HCT116 (cell line): ENCODE measurements around the gene LRCH1. TPM values are rescaled to one million over a fixed set of nuclear protein-coding genes. Genes with fewer than 3 reads are reported as not detected.

ENCODE experiments used
- ATAC-seq: fragments of 200-7000 bp; cut with Tn5 transposase; 2 replicates; pipeline ENCODE4 v1.9.1; 2020; ENCODE audit warnings: mild to moderate bottlenecking, moderate library complexity
- BruUV-seq: library from RNA; stranded (reverse); fragments of 400-500 nt; replicated peaks from 2 replicates; lab custom pipeline; 2021; lab: Mats Ljungman, UMichigan
- CTCF ChIA-PET: fragments of 300-600 bp; sonication (Branson Sonifier 250); formaldehyde crosslinking; loops from one replicate; lab custom pipeline; 2021; ENCODE audit warnings: antibody characterized with exemption; lab: Charles Lee
- POLR2A ChIA-PET: fragments of 300-600, 350-600 bp; sonication (Branson Sonifier 250); formaldehyde crosslinking; loops from one replicate; lab custom pipeline; 2021; ENCODE audit warnings: antibody characterized with exemption; lab: Charles Lee
- RAD21 ChIA-PET, 2 experiments: fragments of 300-600 bp; sonication (Branson Sonifier 250); formaldehyde crosslinking; loops; one replicate each; lab custom pipeline; 2023; ENCODE audit warnings: low total read pairs in 2 of 2; ENCODE audit not compliant: uncharacterized antibody in 2 of 2, unreplicated experiment in 2 of 2, low non-redundant PET in 1 of 2; lab: Charles Lee
- DNase-seq: peaks from one replicate; pipeline ENCODE4 v3.0.0-alpha.2; 2010; ENCODE audit warnings: low read depth, low spot score
- H2AFZ ChIP-seq: fragments of 200-600 bp; shearing (Covaris generic), sonication (generic); 2 replicates; pipeline ENCODE4 v1.6.1; 2017; ENCODE audit warnings: low read depth, mixed run types, mixed read lengths, antibody characterized with exemption, low read length; ENCODE audit not compliant: poor library complexity, severe bottlenecking
- H3K27ac ChIP-seq: 2 replicates; pipeline ENCODE4 v1.5.1; 2012; ENCODE audit warnings: low read depth, low read length
- H3K27me3 ChIP-seq: fragments of 200-600 bp; sonication (generic); 2 replicates; pipeline ENCODE4 v1.6.1; 2016; ENCODE audit warnings: mixed run types, low read length, mixed read lengths; ENCODE audit not compliant: insufficient read depth
- H3K36me3 ChIP-seq, 2 experiments: fragments of 200-500 bp in 1 of 2; fragments of 200-600 bp in 1 of 2; sonication (Bioruptor generic) in 1 of 2; sonication (generic) in 1 of 2; 2 replicates each; pipeline versions ENCODE4 v1.5.1 to v1.6.1; 2014 to 2016; ENCODE audit warnings: low read length in 2 of 2, inconsistent platforms in 1 of 2, mixed read lengths in 1 of 2, mixed run types in 1 of 2; ENCODE audit not compliant: insufficient read depth in 2 of 2, control insufficient read depth in 1 of 2
- H3K4me1 ChIP-seq, 2 experiments: fragments of 200-600 bp in 1 of 2; sonication (generic) in 1 of 2; 2 replicates each; pipeline versions ENCODE4 v1.5.1 to v1.6.1; 2012 to 2017; ENCODE audit warnings: low read length in 2 of 2, inconsistent platforms in 1 of 2, mild to moderate bottlenecking in 1 of 2, mixed read lengths in 1 of 2, mixed run types in 1 of 2, moderate library complexity in 1 of 2; ENCODE audit not compliant: insufficient read depth in 2 of 2, control insufficient read depth in 1 of 2
- H3K4me2 ChIP-seq: fragments of 200-600 bp; sonication (generic); 2 replicates; pipeline ENCODE4 v1.6.1; 2017; ENCODE audit warnings: mixed run types, low read length, mixed read lengths
- H3K4me3 ChIP-seq, 2 experiments: fragments of 200-600 bp in 1 of 2; sonication (generic) in 1 of 2; replicated peaks in 1 of 2; 2 replicates each; pipeline ENCODE4 v1.5.1; 2011 to 2016; ENCODE audit warnings: low read length in 2 of 2, control low read depth in 1 of 2, low read depth in 1 of 2, mild to moderate bottlenecking in 1 of 2, mixed read lengths in 1 of 2, mixed run types in 1 of 2
- H3K79me2 ChIP-seq: fragments of 200-600 bp; sonication (generic); 2 replicates; pipeline ENCODE4 v1.6.1; 2017; ENCODE audit warnings: mild to moderate bottlenecking, mixed run types, low read length, moderate library complexity, mixed read lengths; ENCODE audit not compliant: insufficient read depth
- H3K9ac ChIP-seq: fragments of 200-600 bp; sonication (generic); 2 replicates; pipeline ENCODE4 v1.6.1; 2016; ENCODE audit warnings: low read length, mixed read lengths
- H3K9me2 ChIP-seq: fragments of 200-600 bp; sonication (generic), shearing (Covaris generic); 2 replicates; pipeline ENCODE4 v1.6.1; 2017; ENCODE audit warnings: mixed run types, mild to moderate bottlenecking, moderate library complexity; ENCODE audit not compliant: insufficient read depth
- H3K9me3 ChIP-seq, 2 experiments: fragments of 200-500 bp in 1 of 2; fragments of 200-600 bp in 1 of 2; sonication (Bioruptor generic) in 1 of 2; sonication (generic) in 1 of 2; 2 replicates each; pipeline ENCODE4 v1.6.1; 2014 to 2017; ENCODE audit warnings: low read length in 2 of 2, mixed read lengths in 2 of 2, inconsistent platforms in 1 of 2, low read depth in 1 of 2, mild to moderate bottlenecking in 1 of 2, mixed run types in 1 of 2, moderate library complexity in 1 of 2; ENCODE audit not compliant: control insufficient read depth in 1 of 2, insufficient read depth in 1 of 2
- H4K20me1 ChIP-seq: fragments of 200-600 bp; sonication (generic), shearing (Covaris generic); 2 replicates; pipeline ENCODE4 v1.6.1; 2017; ENCODE audit warnings: mixed run types, mild to moderate bottlenecking, moderate library complexity; ENCODE audit not compliant: insufficient read depth
- ATF3 ChIP-seq: IDR thresholded peaks from 2 replicates; pipeline ENCODE4 v1.6.1; 2012
- CBX3 ChIP-seq: IDR thresholded peaks from 2 replicates; pipeline ENCODE4 v1.6.1; 2012; ENCODE audit warnings: low read depth
- CEBPB ChIP-seq: IDR thresholded peaks from 2 replicates; pipeline ENCODE4 v1.6.1; 2012; ENCODE audit warnings: low read depth
- ELF1 ChIP-seq: IDR thresholded peaks from 2 replicates; pipeline ENCODE4 v1.6.1; 2012; ENCODE audit warnings: low read depth, borderline replicate concordance
- EZH2 ChIP-seq: fragments of 200-600 bp; sonication (generic); IDR thresholded peaks from 2 replicates; pipeline ENCODE4 v1.6.1; 2017; ENCODE audit warnings: antibody characterized with exemption, mixed run types
- EZH2phosphoT487 ChIP-seq: fragments of 200-600 bp; IDR thresholded peaks from 2 replicates; pipeline ENCODE4 v1.6.1; 2018; ENCODE audit warnings: antibody characterized with exemption, borderline replicate concordance
- JUND ChIP-seq: IDR thresholded peaks from 2 replicates; pipeline ENCODE4 v1.6.1; 2012
- MAX ChIP-seq: IDR thresholded peaks from 2 replicates; pipeline ENCODE4 v1.6.1; 2012
- RAD21 ChIP-seq: IDR thresholded peaks from 2 replicates; pipeline ENCODE4 v1.6.1; 2012; ENCODE audit warnings: low read depth, mild to moderate bottlenecking
- REST ChIP-seq: IDR thresholded peaks from 2 replicates; pipeline ENCODE4 v1.6.1; 2012; ENCODE audit warnings: low read depth
- SP1 ChIP-seq: IDR thresholded peaks from 2 replicates; pipeline ENCODE4 v1.6.1; 2012; ENCODE audit warnings: low read depth
- SRF ChIP-seq: IDR thresholded peaks from 2 replicates; pipeline ENCODE4 v1.6.1; 2012; ENCODE audit warnings: low read depth
- TCF7L2 ChIP-seq: IDR thresholded peaks from 2 replicates; pipeline ENCODE4 v1.7.0; 2011; ENCODE audit warnings: borderline replicate concordance, inconsistent platforms; ENCODE audit not compliant: insufficient read depth, insufficient read length; ENCODE audit errors: extremely low read depth
- YY1 ChIP-seq: IDR thresholded peaks from 2 replicates; pipeline ENCODE4 v1.6.1; 2011; ENCODE audit warnings: low read length, low read depth, moderate library complexity, mild to moderate bottlenecking; ENCODE audit not compliant: insufficient replicate concordance; ENCODE audit errors: extremely low read depth
- intact Hi-C: fragments of 100-400 bp; cut with micrococcal nuclease; formaldehyde crosslinking; loops from 2 replicates; pipeline ENCODE4 v1.10.0; 2022
- total RNA-seq: library from RNA; stranded (reverse); gene quantifications from one replicate; pipeline ENCODE4 v1.2.1, GENCODE V29; 2021; ENCODE audit not compliant: unreplicated experiment

Gene LRCH1
- total RNA-seq, 1 experiment from 2014 or later = 15.6 TPM

GRCh38 chr13:46639033-46639981 lies 86.3 kb downstream of the LRCH1 start:
- no peak overlapping the region for H3K4me2 ChIP-seq
- RAD21 ChIA-PET = no interaction called here

More at GRCh38 chr13:46639033-46639981, 86.3 kb downstream of the LRCH1 start:
- ChIA-PET CTCF (no interaction called here), POLR2A (no interaction called here)
- ATAC-seq = no peak
- H3K9ac ChIP-seq = no peak overlapping the region
- no peak overlapping the region for H3K4me3 ChIP-seq
- no peak for TF ChIP-seq CBX3
- no peak for TF ChIP-seq TCF7L2
- TF ChIP-seq JUND = no peak
- no peak for TF ChIP-seq ELF1
- no peak for TF ChIP-seq CEBPB
- TF ChIP-seq EZH2 = no peak
- no peak for TF ChIP-seq RAD21
- no peak for TF ChIP-seq REST
- no peak for TF ChIP-seq ATF3
- TF ChIP-seq SRF = no peak
- no peak for TF ChIP-seq YY1
- TF ChIP-seq EZH2phosphoT487 = no peak
- TF ChIP-seq SP1 = no peak
- no peak for TF ChIP-seq MAX
- intact Hi-C loops = no loop called here
- no peaks in the 10 kb centered on the region for H3K9me3 ChIP-seq
- no peak overlapping the region for H3K27ac ChIP-seq
- no peaks in the 10 kb centered on the region for H3K27me3 ChIP-seq
- H3K79me2 ChIP-seq = peaks cover 68% of the 10 kb centered on the region
- no peak for DNase-seq
- no peak overlapping the region for H2AFZ ChIP-seq
- H4K20me1 ChIP-seq = no peaks in the 10 kb centered on the region
- BruUV-seq = no TSS peak
- H3K4me1 ChIP-seq = no peaks in the 10 kb centered on the region
- H3K36me3 ChIP-seq = no peaks in the 10 kb centered on the region
- H3K9me2 ChIP-seq = no peaks in the 10 kb centered on the region
